T-helper 2 cell treated with Interferon-gamma antibody and Interleukin-4, amounts not matched to agents 100 ng/mL and 5 ng/mL, for 36 hours (primary cell): Measurements from ENCODE around the gene SMC5. TPM values are rescaled to one million over a fixed set of nuclear protein-coding genes. Genes with fewer than 3 reads are reported as not detected.

Source experiments
- intact Hi-C: fragments of 100-400 bp; cut with micrococcal nuclease; formaldehyde crosslinking; loops from one replicate; pipeline ENCODE4 v1.15.1; 2023
- total RNA-seq: library from RNA; stranded (reverse); gene quantifications from 2 replicates; pipeline ENCODE4 v1.2.3, GENCODE V29; 2022

Gene SMC5
- total RNA-seq, 1 donor from 2014 or later: 36.8 TPM

GRCh38 chr9:70402213-70402612 is 143.4 kb downstream of the SMC5 start:
- intact Hi-C loops: no loop called here

DNA sequence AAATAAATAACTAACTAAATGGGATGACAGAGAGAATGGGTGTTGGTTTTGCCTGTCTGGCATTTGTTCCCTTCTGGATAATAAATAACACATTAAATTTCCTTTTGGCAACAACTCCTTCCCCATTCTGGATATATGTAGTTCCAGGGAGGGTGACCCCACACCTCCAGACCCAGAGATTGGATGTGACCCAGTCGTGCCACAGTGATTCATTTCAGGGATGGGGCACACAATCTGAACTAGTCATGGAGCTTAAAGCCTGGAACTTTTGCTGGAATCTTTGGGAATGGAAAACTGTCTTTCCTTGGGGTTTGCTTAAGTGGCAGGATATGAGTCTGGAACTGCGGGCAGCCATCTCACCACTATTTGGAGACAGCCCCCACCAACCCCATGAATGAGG is 144.4 kb downstream of the SMC5 start:
- intact Hi-C loops: no loop called here

GRCh38 chr9:70403618-70404025 is 144.8 kb downstream of the SMC5 start:
- intact Hi-C loops: no loop called here

DNA sequence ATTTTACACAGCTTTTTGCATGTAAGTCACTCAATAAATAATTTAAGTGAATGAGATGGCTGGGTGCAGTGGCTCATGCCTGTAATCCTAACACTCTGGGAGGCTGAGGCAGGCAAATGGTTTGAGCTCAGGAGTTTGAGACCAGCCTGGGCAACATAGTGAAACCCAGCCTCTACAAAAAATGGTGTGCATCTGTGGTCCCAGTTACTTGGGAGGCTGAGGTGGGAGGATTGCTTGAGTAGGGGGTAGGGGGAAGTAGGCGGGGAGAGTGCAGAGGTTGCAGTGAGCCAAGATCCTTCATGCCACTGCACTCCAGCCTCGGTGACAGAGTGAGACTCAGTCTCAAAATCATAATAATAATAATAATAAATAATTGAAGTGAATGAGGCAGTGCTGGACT is 145.5 kb downstream of the SMC5 start:
- intact Hi-C loops: no loop called here

Other genes with a start within 250 kb of the SMC5 start
- not detected in 2 replicates for gene MAMDC2, start 215.1 kb upstream of the SMC5 start, total RNA-seq
- gene KLF9, start 155.7 kb downstream of the SMC5 start, total RNA-seq: 9.9 and 10.2 TPM in 2 replicates